MM.1S (cell line): ENCODE measurements around the gene DMPK.

Source experiments
- DNase-seq: peaks from one replicate; pipeline ENCODE4 v3.0.0-alpha.2; 2015
- H2AFZ ChIP-seq: fragments of 300-600 bp; sonication (generic); 2 replicates; pipeline ENCODE4 v1.6.0; 2016; ENCODE audit warnings: antibody characterized with exemption, low read length
- H3F3A ChIP-seq: fragments of 300-600 bp; sonication (generic); 2 replicates; pipeline ENCODE4 v1.6.1; 2016; ENCODE audit warnings: mild to moderate bottlenecking, antibody characterized with exemption, low read length, moderate library complexity, mixed read lengths; ENCODE audit not compliant: insufficient read depth
- H3K27ac ChIP-seq: fragments of 300-600 bp; sonication (generic); 2 replicates; pipeline ENCODE4 v1.5.1; 2016; ENCODE audit warnings: mild to moderate bottlenecking, low read length
- H3K27me3 ChIP-seq: fragments of 300-600 bp; sonication (generic); replicated peaks from 2 replicates; pipeline ENCODE4 v1.6.0; 2016; ENCODE audit warnings: low read length; ENCODE audit not compliant: insufficient read depth
- H3K36me3 ChIP-seq: fragments of 300-600 bp; sonication (generic); replicated peaks from 2 replicates; pipeline ENCODE4 v1.6.1; 2016; ENCODE audit warnings: mild to moderate bottlenecking, low read length, mixed read lengths; ENCODE audit not compliant: insufficient read depth
- H3K4me1 ChIP-seq: fragments of 300-600 bp; sonication (generic); 2 replicates; pipeline ENCODE4 v1.6.1; 2016; ENCODE audit warnings: low read length, mixed read lengths
- H3K4me2 ChIP-seq: fragments of 300-600 bp; sonication (generic); 2 replicates; pipeline ENCODE4 v1.6.0; 2016; ENCODE audit warnings: low read depth, low read length
- H3K4me3 ChIP-seq: fragments of 300-600 bp; sonication (generic); 2 replicates; pipeline ENCODE4 v1.5.1; 2016; ENCODE audit warnings: low read length, mixed read lengths
- H3K79me2 ChIP-seq: fragments of 300-600 bp; sonication (generic); 2 replicates; pipeline ENCODE4 v1.6.1; 2016; ENCODE audit warnings: mixed run types, low read length, mixed read lengths
- H3K9ac ChIP-seq: fragments of 300-600 bp; sonication (generic); 2 replicates; pipeline ENCODE4 v1.6.1; 2016; ENCODE audit warnings: low read length, mixed read lengths
- H3K9me2 ChIP-seq: fragments of 300-600 bp; sonication (generic); replicated peaks from 2 replicates; pipeline ENCODE4 v1.6.1; 2016; ENCODE audit warnings: mild to moderate bottlenecking, low read length, mixed read lengths; ENCODE audit not compliant: insufficient read depth
- H3K9me3 ChIP-seq: fragments of 300-600 bp; sonication (generic); replicated peaks from 2 replicates; pipeline ENCODE4 v1.6.1; 2016; ENCODE audit warnings: mild to moderate bottlenecking, low read length, mixed read lengths; ENCODE audit not compliant: insufficient read depth
- H4K20me1 ChIP-seq: fragments of 300-600 bp; sonication (generic); 2 replicates; pipeline ENCODE4 v1.6.1; 2016; ENCODE audit warnings: mild to moderate bottlenecking, low read length, moderate library complexity, mixed read lengths; ENCODE audit not compliant: insufficient read depth
- CTCF ChIP-seq: fragments of 300-600 bp; sonication (generic); IDR thresholded peaks from 2 replicates; pipeline ENCODE4 v1.5.1; 2016; ENCODE audit warnings: antibody characterized with exemption, low read length, mixed read lengths
- EZH2 ChIP-seq: fragments of 300-600 bp; sonication (generic); optimal IDR thresholded peaks from 2 replicates; pipeline ENCODE3; 2017; ENCODE audit warnings: low read depth, mild to moderate bottlenecking, antibody characterized with exemption, low read length, mixed read lengths
- EZH2phosphoT487 ChIP-seq: fragments of 300-600 bp; sonication (generic); IDR thresholded peaks from 2 replicates; pipeline ENCODE4 v1.6.1; 2018; ENCODE audit warnings: antibody characterized with exemption, low read length

The DMPK gene

GRCh38 chr19:45793876-45794275, 11.6 kb upstream of the DMPK start:
- no peaks in the 10 kb centered on the region for H4K20me1 ChIP-seq
- H3K9ac ChIP-seq = no peak overlapping the region

GRCh38 chr19:45793178-45793564, 10.9 kb upstream of the DMPK start:
- Histone ChIP-seq H3K79me2 (peaks cover 23% of the 10 kb centered on the region), H3K4me2 (peak overlapping the region; percentile 42; the same call in 1 of the 2 replicates), H3K27ac (no peak overlapping the region), H3K9ac (no peak overlapping the region), H4K20me1 (no peaks in the 10 kb centered on the region), H2AFZ (no peak overlapping the region), H3K9me3 (no peaks in the 10 kb centered on the region), H3K9me2 (no peaks in the 10 kb centered on the region), H3K4me3 (no peak overlapping the region), H3K27me3 (no peaks in the 10 kb centered on the region), H3F3A (no peaks in the 10 kb centered on the region), H3K4me1 (peaks cover 15% of the 10 kb centered on the region), H3K36me3 (0 out of 2 replicates have a peak, but pooled peaks cover 3% of the 10 kb centered on the region)
- TF ChIP-seq EZH2phosphoT487 (no peak), CTCF (no peak), EZH2 (no peak)
- no peak for DNase-seq

More at GRCh38 chr19:45793876-45794275, 11.6 kb upstream of the DMPK start:
- no peak for DNase-seq
- Histone ChIP-seq H2AFZ (no peak overlapping the region), H3K79me2 (peaks cover 23% of the 10 kb centered on the region), H3K27me3 (no peaks in the 10 kb centered on the region), H3K36me3 (0 out of 2 replicates have a peak, but pooled peaks cover 3% of the 10 kb centered on the region), H3K9me2 (no peaks in the 10 kb centered on the region), H3K9me3 (no peaks in the 10 kb centered on the region), H3F3A (no peaks in the 10 kb centered on the region), H3K4me3 (no peak overlapping the region), H3K4me2 (no peak overlapping the region), H3K27ac (no peak overlapping the region), H3K4me1 (peaks cover 15% of the 10 kb centered on the region)
- TF ChIP-seq CTCF (no peak), EZH2phosphoT487 (no peak), EZH2 (no peak)

- Histone ChIP-seq H3F3A (no peaks in the 10 kb centered on the region), H3K4me1 (peaks cover 15% of the 10 kb centered on the region), H3K27me3 (no peaks in the 10 kb centered on the region), H3K27ac (no peak within 1 kb of the TSS), H4K20me1 (no peaks in the 10 kb centered on the region), H3K36me3 (0 out of 2 replicates have a peak, but pooled peaks cover 3% of the 10 kb centered on the region), H3K9me2 (no peaks in the 10 kb centered on the region), H2AFZ (peak within 1 kb of the TSS; percentile 51; the same call in 1 of the 2 replicates), H3K79me2 (peaks cover 23% of the 10 kb centered on the region), H3K9me3 (no peaks in the 10 kb centered on the region), H3K4me2 (peak within 1 kb of the TSS; percentile 96), H3K4me3 (peak within 1 kb of the TSS; percentile 99), H3K9ac (peak within 1 kb of the TSS; percentile 88)
- peak; percentile 98 for DNase-seq
- TF ChIP-seq EZH2 (no peak), EZH2phosphoT487 (no peak), CTCF (no peak)
Measured at GRCh38 chr19:45792470-45793177, 10.3 kb upstream of the DMPK start, which contains the start of gene DMWD. Gene DMWD, minus strand, starts transcription at chr19:45792845. Its CDS starts 89 bp downstream, at chr19:45792756.
